Measurements from ENCODE around the gene ASMTL.

- TF ChIP-seq EP300 (IDR thresholded peaks at IDR 0.05) = no peak
- TF ChIP-seq CTCF (IDR thresholded peaks at IDR 0.05) = no peak
Observed at GRCh38 chrX:1486749-1487361, 34.1 kb upstream of the ASMTL start.
